Loucy (cell line): ENCODE data around the gene DOCK8.

ENCODE experiments used
- H2AFZ ChIP-seq: fragments of 200-600 bp; sonication (generic); 2 replicates; pipeline ENCODE4 v1.6.0; 2016; ENCODE audit warnings: antibody characterized with exemption, mild to moderate bottlenecking, low read length, moderate library complexity
- H3F3A ChIP-seq: fragments of 200-600 bp; 2 replicates; pipeline ENCODE4 v1.6.0; 2016; ENCODE audit warnings: antibody characterized with exemption, low read depth, mild to moderate bottlenecking
- H3K27me3 ChIP-seq: fragments of 200-600 bp; sonication (generic); 2 replicates; pipeline ENCODE4 v1.6.1; 2014; ENCODE audit warnings: low read length, mild to moderate bottlenecking; ENCODE audit not compliant: insufficient read depth, poor library complexity, severe bottlenecking
- H3K36me3 ChIP-seq: fragments of 200-600 bp; sonication (generic); 2 replicates; pipeline ENCODE4 v1.6.1; 2016; ENCODE audit warnings: low read length; ENCODE audit not compliant: insufficient read depth
- H3K4me1 ChIP-seq: fragments of 200-600 bp; sonication (generic); 2 replicates; pipeline ENCODE4 v1.5.1; 2014; ENCODE audit warnings: low read length, mild to moderate bottlenecking; ENCODE audit not compliant: insufficient read depth, poor library complexity, severe bottlenecking
- H3K4me2 ChIP-seq: fragments of 200-600 bp; sonication (generic); 2 replicates; pipeline ENCODE4 v1.6.0; 2014; ENCODE audit warnings: antibody characterized with exemption, low read length, low read depth, mild to moderate bottlenecking; ENCODE audit not compliant: poor library complexity, severe bottlenecking
- H3K4me3 ChIP-seq: fragments of 200-600 bp; sonication (generic); 2 replicates; pipeline ENCODE4 v1.5.1; 2014; ENCODE audit warnings: low read length, mild to moderate bottlenecking, mixed read lengths; ENCODE audit not compliant: poor library complexity, severe bottlenecking
- H3K79me2 ChIP-seq: fragments of 200-600 bp; sonication (generic); 2 replicates; pipeline ENCODE4 v1.6.1; 2014; ENCODE audit warnings: low read length; ENCODE audit not compliant: insufficient read depth
- H3K9ac ChIP-seq: fragments of 200-600 bp; sonication (generic); 2 replicates; pipeline ENCODE4 v1.6.0; 2014; ENCODE audit warnings: mild to moderate bottlenecking, low read depth, low read length, moderate library complexity; ENCODE audit not compliant: poor library complexity, severe bottlenecking
- H3K9me2 ChIP-seq: fragments of 200-600 bp; sonication (generic); replicated peaks from 2 replicates; pipeline ENCODE4 v1.6.1; 2016; ENCODE audit warnings: low read depth, low read length, mixed read lengths
- H3K9me3 ChIP-seq: fragments of 200-600 bp; sonication (generic); 2 replicates; pipeline ENCODE4 v1.6.1; 2014; ENCODE audit warnings: mild to moderate bottlenecking, antibody characterized with exemption, low read length, low read depth; ENCODE audit not compliant: insufficient read depth
- H4K20me1 ChIP-seq: fragments of 200-600 bp; sonication (generic); 2 replicates; pipeline ENCODE4 v1.6.0; 2014; ENCODE audit warnings: antibody characterized with exemption, low read length, mild to moderate bottlenecking; ENCODE audit not compliant: insufficient read depth, poor library complexity, severe bottlenecking
- EZH2phosphoT487 ChIP-seq: fragments of 200-600 bp; IDR thresholded peaks from 2 replicates; pipeline ENCODE4 v1.6.1; 2018; ENCODE audit warnings: antibody characterized with exemption, mild to moderate bottlenecking, moderate library complexity, borderline replicate concordance
- TF ChIP-seq, protein P1 (sequence below): fragments of 200-600 bp; sonication (generic); conservative IDR thresholded peaks from 2 replicates; pipeline ENCODE4 v1.5.1; 2014; ENCODE audit warnings: mild to moderate bottlenecking, antibody characterized with exemption, low read length

Gene DOCK8

DNA sequence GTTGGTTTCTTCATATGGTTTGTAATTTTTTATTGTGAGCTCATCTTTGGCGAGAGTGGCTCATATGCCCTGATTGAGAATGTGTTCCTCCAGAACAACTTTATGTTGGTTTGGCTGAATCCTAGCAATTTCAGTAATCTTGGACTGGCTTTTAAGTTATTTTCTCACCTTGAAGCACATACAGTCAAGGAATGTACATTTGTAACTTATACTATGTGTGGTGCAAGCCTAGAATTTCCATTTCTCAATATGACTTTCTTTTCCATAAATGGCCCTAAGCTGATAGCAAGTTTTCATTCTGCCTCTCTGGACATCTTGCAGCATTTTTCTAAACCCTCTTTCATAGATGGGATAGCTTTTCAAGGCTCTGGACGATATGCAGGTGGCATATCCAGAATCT lies 247.5 kb downstream of the DOCK8 start:
- Histone ChIP-seq H3K9me2 (no peaks in the 10 kb centered on the region), H4K20me1 (peaks cover 2% of the 10 kb centered on the region), H3F3A (0 out of 2 replicates have a peak, but pooled peaks cover 4% of the 10 kb centered on the region), H3K79me2 (no peaks in the 10 kb centered on the region), H3K4me1 (peaks cover 8% of the 10 kb centered on the region), H2AFZ (no peak overlapping the region), H3K4me3 (no peak overlapping the region), H3K4me2 (no peak overlapping the region), H3K9me3 (no peaks in the 10 kb centered on the region), H3K27me3 (no peaks in the 10 kb centered on the region), H3K9ac (no peak overlapping the region), H3K36me3 (peaks cover 68% of the 10 kb centered on the region; the same call in 1 of the 2 replicates)
- no peak for TF ChIP-seq EZH2phosphoT487
- TF ChIP-seq, protein P1, sequence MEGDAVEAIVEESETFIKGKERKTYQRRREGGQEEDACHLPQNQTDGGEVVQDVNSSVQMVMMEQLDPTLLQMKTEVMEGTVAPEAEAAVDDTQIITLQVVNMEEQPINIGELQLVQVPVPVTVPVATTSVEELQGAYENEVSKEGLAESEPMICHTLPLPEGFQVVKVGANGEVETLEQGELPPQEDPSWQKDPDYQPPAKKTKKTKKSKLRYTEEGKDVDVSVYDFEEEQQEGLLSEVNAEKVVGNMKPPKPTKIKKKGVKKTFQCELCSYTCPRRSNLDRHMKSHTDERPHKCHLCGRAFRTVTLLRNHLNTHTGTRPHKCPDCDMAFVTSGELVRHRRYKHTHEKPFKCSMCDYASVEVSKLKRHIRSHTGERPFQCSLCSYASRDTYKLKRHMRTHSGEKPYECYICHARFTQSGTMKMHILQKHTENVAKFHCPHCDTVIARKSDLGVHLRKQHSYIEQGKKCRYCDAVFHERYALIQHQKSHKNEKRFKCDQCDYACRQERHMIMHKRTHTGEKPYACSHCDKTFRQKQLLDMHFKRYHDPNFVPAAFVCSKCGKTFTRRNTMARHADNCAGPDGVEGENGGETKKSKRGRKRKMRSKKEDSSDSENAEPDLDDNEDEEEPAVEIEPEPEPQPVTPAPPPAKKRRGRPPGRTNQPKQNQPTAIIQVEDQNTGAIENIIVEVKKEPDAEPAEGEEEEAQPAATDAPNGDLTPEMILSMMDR: no peak

DNA sequence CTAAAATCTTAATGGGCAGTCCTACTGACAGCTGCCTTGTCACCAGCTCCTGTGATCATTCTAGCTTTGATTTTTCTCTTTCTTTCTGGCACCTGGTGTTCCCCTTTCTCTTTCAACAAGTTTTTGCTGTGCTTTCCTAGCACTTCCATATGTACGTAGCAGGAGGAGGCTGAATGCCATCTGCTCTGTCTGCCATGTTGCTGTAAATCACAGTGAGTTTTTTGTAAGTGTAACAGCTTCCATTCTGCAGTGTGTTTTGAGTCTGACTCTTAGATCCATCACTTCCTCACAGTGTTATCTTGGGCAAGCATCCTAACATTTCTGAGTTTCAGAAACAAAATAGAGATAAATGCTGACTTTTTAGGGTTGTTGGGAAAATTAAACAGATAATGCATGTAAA lies 247.9 kb downstream of the DOCK8 start:
- Histone ChIP-seq H3K9me2 (no peaks in the 10 kb centered on the region), H4K20me1 (peaks cover 2% of the 10 kb centered on the region), H3F3A (0 out of 2 replicates have a peak, but pooled peaks cover 4% of the 10 kb centered on the region), H3K4me3 (no peak overlapping the region), H3K9ac (no peak overlapping the region), H3K27me3 (no peaks in the 10 kb centered on the region), H3K4me1 (peaks cover 8% of the 10 kb centered on the region), H3K4me2 (no peak overlapping the region), H3K9me3 (no peaks in the 10 kb centered on the region), H3K79me2 (no peaks in the 10 kb centered on the region), H3K36me3 (peaks cover 63% of the 10 kb centered on the region; the same call in 1 of the 2 replicates), H2AFZ (no peak overlapping the region)
- TF ChIP-seq, protein P1: no peak
- TF ChIP-seq EZH2phosphoT487: no peak

DNA sequence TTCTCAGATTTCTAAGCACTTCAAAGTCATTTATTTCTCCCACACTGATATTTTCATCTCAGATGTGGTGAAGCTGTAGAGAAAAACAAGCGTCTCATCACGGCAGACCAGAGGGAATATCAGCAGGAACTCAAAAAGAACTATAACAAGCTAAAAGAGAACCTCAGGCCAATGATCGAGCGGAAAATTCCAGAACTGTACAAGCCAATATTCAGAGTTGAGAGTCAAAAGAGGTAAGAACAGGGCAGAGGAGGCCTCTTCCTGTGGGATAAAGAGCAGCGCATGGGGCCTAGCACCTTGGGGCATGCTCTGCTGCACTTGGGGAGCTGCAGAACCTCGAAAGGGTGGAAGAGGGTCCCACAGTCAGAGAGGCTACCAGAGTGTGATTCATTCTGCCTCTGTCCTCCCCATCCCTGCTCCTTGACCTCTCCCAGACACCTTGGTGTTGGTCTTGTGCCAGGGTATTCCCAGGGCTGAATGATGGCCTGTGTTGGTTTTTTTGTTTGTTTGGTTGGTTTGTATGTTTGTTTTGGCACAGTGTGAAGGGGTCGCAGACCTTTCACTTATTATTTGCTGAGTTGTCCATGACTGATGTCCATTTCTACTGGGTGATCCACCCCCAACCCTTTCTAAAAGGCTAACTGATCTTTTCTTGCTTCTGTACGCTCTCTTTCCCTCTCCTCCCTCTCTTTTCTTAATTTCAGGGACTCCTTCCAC lies 248.9 kb downstream of the DOCK8 start:
- no peak overlapping the region for H2AFZ ChIP-seq

More for the DNA sequence above, 248.9 kb downstream of the DOCK8 start:
- H3K9me3 ChIP-seq: no peaks in the 10 kb centered on the region
- no peaks in the 10 kb centered on the region for H3K9me2 ChIP-seq
- peaks cover 56% of the 10 kb centered on the region; the same call in 1 of the 2 replicates for H3K36me3 ChIP-seq
- peaks cover 8% of the 10 kb centered on the region for H3K4me1 ChIP-seq
- no peak overlapping the region for H3K9ac ChIP-seq
- H3K27me3 ChIP-seq: no peaks in the 10 kb centered on the region
- no peak overlapping the region for H3K4me2 ChIP-seq
- H4K20me1 ChIP-seq: peaks cover 2% of the 10 kb centered on the region
- no peaks in the 10 kb centered on the region for H3K79me2 ChIP-seq
- TF ChIP-seq, protein P1: no peak
- no peak for TF ChIP-seq EZH2phosphoT487
- H3F3A ChIP-seq: 0 out of 2 replicates have a peak, but pooled peaks cover 4% of the 10 kb centered on the region
- H3K4me3 ChIP-seq: no peak overlapping the region
